Measurements from ENCODE around the gene SUFU. TPM values are rescaled to one million over a fixed set of nuclear protein-coding genes. Genes with fewer than 3 reads are reported as not detected.

SUFU gene
- total and polyA plus RNA-seq, 2 experiments from 2014 or later: 2.8 to 5.6 TPM

- Mint-ChIP-seq H3K27ac (no peak overlapping the region), H3K27me3 (ENCODE audit: insufficient read depth, low read depth, poor library complexity) (peaks cover 11% of the 10 kb centered on the region), H3K36me3 (ENCODE audit: low read depth) (peaks cover 14% of the 10 kb centered on the region), H3K4me1 (no peaks in the 10 kb centered on the region), H3K9me3 (no peaks in the 10 kb centered on the region), H3K4me3 (no peak overlapping the region)
- Histone ChIP-seq H3K4me1 (ENCODE audit: insufficient read depth) (no peaks in the 10 kb centered on the region), H3K4me3 (no peak overlapping the region), H3K27me3 (ENCODE audit: insufficient read depth) (no peaks in the 10 kb centered on the region), H3F3A (replicated peaks; ENCODE audit: low read depth) (0 out of 2 replicates have a peak, but pooled peaks cover 5% of the 10 kb centered on the region), H3K36me3 (ENCODE audit: insufficient read depth) (no peaks in the 10 kb centered on the region), H2AFZ (no peak overlapping the region), H4K20me1 (replicated peaks; ENCODE audit: insufficient read depth) (peaks cover 4% of the 10 kb centered on the region; the same call in 1 of the 2 replicates), H3K27ac (ENCODE audit: low read depth) (no peak overlapping the region), H3K9me2 (ENCODE audit: insufficient read depth) (no peaks in the 10 kb centered on the region), H3K4me2 (no peak overlapping the region), H3K79me2 (replicated peaks; ENCODE audit: insufficient read depth) (no peaks in the 10 kb centered on the region)
- ATAC-seq (no peak), DNase-seq (ENCODE audit: low spot score) (no peak)
- TF ChIP-seq ETS1 (IDR thresholded peaks at IDR 0.05) (no peak), ZNF114 (CRISPR knock-in tag; IDR thresholded peaks at IDR 0.05) (no peak), NANOG (IDR thresholded peaks at IDR 0.05; ENCODE audit: borderline replicate concordance) (no peak), ZNF462 (CRISPR knock-in tag; IDR thresholded peaks at IDR 0.05) (no peak), EZH2 (IDR thresholded peaks at IDR 0.05; ENCODE audit: low read depth, unreplicated experiment) (no peak), STAT1 (IDR thresholded peaks at IDR 0.05; ENCODE audit: unreplicated experiment) (no peak), POLR2AphosphoS5 (IDR thresholded peaks at IDR 0.05; ENCODE audit: low read depth) (no peak), JUNB (IDR thresholded peaks at IDR 0.05; ENCODE audit: unreplicated experiment) (no peak), ZNF331 (CRISPR knock-in tag; IDR thresholded peaks at IDR 0.05; ENCODE audit: low read depth) (no peak)
Observed at GRCh38 chr10:102475451-102476040, 28.2 kb upstream of the SUFU start.
